GM12873 (cell line): Measurements from ENCODE around the gene ZNF700.

Source experiments
- TF ChIP-seq, protein P1 (sequence below): IDR thresholded peaks from 2 replicates; pipeline ENCODE4 v1.5.1; 2012; ENCODE audit warnings: low read depth, mild to moderate bottlenecking, moderate library complexity, low read length, control low read depth; ENCODE audit not compliant: insufficient read depth; ENCODE audit errors: missing control alignments

Gene ZNF700

DNA sequence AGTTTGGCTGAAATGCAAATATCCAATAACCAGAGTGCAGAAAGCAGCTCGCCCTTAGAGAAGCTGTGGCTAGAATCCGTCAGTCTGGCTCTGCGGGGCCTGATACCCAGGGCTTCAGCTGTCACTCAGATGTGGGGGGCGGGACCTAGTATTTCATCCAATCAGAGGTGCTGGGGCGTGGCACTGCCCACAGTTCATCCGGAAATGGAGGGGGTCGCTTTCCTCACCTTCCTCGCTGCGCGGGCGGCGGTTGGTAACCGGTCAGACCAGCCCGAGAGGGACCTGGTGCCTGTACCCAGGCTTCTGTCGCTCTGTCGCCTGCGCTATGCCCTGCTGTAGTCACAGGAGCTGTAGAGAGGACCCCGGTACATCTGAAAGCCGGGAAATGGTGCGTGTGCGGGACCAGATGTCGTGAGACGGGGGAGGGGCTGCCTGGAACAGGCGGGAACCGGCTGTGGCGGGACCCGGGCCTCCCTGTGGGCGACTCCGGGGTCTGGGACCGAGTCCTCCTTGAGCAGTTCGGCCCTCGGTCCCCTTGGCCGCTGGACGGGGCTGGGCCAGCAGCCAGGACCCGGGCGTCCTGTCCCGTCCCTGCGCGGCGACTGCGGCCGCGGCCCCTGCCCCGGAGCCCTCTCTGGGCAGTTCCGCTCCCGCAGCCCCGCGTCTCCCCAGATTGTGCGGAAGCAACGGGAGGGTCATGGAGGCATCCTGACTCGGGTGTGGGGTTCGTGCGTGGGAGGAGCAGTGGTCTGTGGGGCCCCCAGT, at the start of gene ZNF700:
Gene ZNF700 (plus strand): TSS at position 222 of the 765 bp plus-strand sequence. CDS start 104 bp downstream, at position 326.
- TF ChIP-seq, protein P1, sequence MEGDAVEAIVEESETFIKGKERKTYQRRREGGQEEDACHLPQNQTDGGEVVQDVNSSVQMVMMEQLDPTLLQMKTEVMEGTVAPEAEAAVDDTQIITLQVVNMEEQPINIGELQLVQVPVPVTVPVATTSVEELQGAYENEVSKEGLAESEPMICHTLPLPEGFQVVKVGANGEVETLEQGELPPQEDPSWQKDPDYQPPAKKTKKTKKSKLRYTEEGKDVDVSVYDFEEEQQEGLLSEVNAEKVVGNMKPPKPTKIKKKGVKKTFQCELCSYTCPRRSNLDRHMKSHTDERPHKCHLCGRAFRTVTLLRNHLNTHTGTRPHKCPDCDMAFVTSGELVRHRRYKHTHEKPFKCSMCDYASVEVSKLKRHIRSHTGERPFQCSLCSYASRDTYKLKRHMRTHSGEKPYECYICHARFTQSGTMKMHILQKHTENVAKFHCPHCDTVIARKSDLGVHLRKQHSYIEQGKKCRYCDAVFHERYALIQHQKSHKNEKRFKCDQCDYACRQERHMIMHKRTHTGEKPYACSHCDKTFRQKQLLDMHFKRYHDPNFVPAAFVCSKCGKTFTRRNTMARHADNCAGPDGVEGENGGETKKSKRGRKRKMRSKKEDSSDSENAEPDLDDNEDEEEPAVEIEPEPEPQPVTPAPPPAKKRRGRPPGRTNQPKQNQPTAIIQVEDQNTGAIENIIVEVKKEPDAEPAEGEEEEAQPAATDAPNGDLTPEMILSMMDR, result no peak

DNA sequence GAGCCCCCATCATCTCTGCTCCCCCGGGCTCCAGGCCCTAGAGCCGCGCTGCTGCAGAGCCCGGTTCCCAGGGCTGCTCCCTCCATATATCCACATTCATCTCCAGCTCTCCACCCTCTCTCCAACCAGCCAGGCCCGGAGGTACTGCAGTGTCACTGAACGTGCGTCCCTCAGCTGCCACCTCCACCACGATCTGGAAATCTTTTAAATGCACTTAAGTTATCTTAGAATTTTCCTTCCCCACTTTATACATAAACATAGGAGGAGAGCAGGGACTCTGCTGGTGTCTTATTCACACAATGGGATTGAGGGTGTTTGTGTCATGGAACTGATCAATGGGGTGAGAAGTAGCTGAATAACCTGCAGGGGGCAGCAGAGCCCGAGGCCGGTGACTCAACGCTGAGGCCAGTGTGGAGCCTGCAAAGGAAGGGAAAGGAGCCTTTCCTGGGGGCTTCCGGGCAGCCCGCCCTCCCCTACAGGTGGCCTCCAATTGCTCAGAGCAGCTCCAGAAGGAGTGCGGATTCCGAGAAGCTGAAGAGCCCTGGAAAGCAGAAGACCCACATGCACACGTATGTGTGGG, 45.1 kb upstream of the ZNF700 start:
- TF ChIP-seq, protein P1, result peak; percentile 28

DNA sequence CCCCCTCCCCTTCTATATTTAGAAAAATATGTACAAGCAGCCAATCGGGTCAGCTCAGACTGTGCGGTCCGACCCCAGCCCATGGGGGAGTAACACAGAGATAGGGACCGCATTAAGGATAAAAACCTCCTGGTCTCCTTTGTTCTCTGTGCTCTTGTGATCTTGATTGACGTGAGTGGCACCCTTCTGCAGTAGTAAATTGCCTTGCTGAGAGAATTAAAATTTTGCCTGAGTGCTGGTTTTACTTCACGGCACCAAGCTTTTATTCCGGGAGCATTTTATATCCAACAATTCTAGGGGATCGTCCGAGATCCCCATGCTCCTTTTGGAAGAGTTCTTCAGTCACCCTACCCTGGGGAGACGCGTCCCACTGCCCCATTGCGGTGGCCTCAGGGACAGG, 44.3 kb upstream of the ZNF700 start:
- TF ChIP-seq, protein P1, result no peak

DNA sequence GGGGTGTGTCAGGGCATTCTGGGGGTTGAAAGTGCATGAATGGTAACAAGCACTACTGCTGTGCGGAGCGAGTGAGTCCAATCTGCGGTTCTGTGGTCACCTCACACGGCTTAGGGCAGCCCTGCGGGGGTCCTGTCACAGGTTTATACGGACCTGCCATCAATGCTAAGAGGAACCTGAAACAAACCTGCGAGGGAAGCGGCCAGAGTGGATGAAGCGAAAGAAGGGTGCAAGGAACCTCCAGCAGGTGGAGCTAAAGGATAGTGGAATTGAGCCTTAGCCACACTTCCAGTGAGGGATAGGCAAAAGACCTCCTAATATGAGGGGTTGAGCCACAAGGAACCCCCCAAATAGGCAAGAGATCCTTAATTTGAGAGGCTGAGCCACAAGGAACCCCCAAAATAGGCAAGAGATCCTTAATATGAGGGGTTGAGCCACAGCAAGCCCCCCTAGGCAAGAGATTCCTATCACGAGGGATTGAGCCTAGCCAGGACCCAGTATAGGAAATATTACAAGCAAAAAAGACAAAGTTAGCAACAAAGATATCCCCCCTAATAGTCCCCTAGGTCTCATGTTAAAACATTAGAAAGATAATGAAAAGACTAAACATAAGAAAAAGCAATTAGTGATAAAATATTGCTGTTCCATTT, 43.6 kb upstream of the ZNF700 start:
- TF ChIP-seq, protein P1, result peak; percentile 74

DNA sequence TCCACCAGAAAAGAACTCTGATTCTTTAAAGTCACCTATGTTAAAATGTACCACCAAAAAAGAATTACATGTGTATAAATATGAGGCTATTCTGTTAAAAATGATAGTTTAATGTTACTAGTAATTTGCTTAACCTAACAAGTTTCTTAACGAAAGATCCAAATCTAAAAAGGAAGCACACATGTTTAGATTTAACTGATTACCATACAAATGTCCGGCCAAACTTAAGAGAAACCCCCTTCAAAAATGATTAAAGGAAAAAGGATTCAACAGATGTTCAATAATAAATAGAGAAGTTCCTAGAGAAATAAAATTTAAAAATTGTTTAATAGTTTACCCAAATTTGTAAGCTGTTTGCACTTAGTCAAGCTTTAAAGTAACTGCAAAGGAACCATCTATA, 42.3 kb upstream of the ZNF700 start:
- TF ChIP-seq, protein P1, result no peak

DNA sequence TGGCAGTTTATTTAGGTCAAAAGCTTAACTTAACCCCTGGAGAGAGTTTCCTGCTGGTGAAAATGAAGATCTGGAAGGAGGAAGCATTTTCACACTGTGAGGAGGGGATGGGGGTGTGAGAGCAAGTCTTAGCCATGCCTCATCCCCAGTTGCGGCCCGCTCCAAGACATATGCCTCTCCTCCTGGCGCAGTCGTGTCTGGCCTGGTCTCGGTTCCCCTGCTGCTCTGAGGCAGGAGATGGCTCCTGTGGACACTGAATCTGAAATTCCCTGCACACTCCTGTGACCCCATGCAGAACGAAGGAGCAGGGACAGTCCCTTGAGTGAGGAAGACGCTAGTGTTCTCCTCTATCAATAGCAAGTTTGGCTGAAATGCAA, 37.7 kb upstream of the ZNF700 start:
- TF ChIP-seq, protein P1, result no peak
